ENCODE data around the gene CTNNA2.

DNA sequence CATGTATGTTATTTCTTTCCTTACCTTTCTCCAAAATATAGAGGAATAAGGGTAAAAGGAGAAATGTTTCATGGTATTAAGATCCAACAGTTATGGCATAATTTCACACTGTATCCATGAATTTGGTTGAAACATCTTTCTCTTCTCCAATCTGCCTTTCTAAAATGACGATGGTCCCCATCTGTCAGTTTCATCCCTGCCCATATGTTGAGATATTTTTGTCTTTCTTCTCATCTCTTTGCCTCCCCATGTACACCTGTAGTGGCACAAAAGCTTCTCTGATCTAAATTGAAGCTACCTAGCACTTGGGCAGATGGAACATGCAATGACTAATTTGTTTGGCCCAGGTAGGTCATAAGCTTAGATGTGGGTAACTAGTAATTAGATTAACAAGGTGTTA, 882.4 kb downstream of the CTNNA2 start:
- no peak for TF ChIP-seq POLR2A (IDR thresholded peaks at IDR 0.05; ENCODE audit: low read depth, low read length)
- TF ChIP-seq TAF1 (IDR thresholded peaks at IDR 0.05; ENCODE audit: borderline replicate concordance, low read depth, low read length) = no peak
- no peak for TF ChIP-seq POLR2AphosphoS5 (IDR thresholded peaks at IDR 0.05; ENCODE audit: low read depth, low read length)
